Measurements from ENCODE around the gene REST.
"Not testable (repeated sequence)": the region's sequence is repeated elsewhere in the genome, so short reads cannot be mapped to it uniquely, and the experiment has no call there.

The REST gene, protein sequence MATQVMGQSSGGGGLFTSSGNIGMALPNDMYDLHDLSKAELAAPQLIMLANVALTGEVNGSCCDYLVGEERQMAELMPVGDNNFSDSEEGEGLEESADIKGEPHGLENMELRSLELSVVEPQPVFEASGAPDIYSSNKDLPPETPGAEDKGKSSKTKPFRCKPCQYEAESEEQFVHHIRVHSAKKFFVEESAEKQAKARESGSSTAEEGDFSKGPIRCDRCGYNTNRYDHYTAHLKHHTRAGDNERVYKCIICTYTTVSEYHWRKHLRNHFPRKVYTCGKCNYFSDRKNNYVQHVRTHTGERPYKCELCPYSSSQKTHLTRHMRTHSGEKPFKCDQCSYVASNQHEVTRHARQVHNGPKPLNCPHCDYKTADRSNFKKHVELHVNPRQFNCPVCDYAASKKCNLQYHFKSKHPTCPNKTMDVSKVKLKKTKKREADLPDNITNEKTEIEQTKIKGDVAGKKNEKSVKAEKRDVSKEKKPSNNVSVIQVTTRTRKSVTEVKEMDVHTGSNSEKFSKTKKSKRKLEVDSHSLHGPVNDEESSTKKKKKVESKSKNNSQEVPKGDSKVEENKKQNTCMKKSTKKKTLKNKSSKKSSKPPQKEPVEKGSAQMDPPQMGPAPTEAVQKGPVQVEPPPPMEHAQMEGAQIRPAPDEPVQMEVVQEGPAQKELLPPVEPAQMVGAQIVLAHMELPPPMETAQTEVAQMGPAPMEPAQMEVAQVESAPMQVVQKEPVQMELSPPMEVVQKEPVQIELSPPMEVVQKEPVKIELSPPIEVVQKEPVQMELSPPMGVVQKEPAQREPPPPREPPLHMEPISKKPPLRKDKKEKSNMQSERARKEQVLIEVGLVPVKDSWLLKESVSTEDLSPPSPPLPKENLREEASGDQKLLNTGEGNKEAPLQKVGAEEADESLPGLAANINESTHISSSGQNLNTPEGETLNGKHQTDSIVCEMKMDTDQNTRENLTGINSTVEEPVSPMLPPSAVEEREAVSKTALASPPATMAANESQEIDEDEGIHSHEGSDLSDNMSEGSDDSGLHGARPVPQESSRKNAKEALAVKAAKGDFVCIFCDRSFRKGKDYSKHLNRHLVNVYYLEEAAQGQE

DNA sequence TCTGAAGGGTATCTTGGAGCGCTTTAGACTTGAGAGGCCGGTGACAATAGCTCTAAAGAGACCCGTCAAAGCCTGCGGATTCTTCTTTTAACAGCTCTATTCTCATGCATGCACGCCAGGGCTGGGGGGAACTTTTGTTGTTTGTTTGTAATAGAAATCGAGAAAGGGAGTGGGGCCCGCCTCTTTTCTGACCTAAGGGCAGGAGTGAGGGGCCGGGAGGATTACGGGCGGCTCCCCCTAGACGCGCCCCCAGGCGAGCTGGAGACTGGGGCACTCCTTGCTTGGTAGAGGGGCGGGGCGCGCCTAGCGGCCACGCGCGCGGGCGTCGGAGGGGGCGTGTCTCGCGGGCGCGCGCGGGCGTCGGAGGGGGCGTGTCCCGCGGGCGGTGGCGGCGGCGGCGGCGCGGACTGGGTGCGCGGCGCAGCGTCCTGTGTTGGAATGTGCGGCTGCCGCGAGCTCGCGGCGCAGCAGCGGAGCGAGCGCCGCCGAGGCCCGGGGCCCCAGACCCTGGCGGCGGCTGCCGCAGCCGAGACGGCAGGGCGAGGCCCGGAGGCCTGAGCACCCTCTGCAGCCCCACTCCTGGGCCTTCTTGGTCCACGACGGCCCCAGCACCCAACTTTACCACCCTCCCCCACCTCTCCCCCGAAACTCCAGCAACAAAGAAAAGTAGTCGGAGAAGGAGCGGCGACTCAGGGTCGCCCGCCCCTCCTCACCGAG, at the start of gene REST:
REST (plus strand) TSS at position 412 of the 717 bp plus-strand sequence. CDS start 2,739 bp downstream, outside the sequence.
- peak; percentile 67 for DNase-seq (ENCODE audit: low read depth, low spot score)

DNA sequence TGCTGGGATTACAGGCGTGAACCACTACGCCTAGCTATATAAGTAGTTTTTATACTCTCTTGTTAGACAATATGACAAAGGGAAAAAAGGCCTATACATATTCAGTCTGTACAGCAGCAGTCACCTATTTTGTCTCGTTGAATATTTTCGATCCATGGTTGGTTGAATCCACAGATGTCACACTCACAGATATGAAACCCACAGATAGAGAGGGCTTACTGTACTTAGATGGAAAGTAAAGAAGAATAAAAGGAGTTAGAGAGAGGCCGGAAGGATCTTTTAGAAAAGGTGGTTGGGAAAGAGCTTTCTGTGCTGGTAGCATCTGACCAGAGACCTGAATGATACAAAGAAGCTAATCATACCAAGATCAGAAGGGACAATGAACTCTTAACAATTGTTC, 47.9 kb upstream of the REST start:
- no peak for DNase-seq (ENCODE audit: low read depth, low spot score)

DNA sequence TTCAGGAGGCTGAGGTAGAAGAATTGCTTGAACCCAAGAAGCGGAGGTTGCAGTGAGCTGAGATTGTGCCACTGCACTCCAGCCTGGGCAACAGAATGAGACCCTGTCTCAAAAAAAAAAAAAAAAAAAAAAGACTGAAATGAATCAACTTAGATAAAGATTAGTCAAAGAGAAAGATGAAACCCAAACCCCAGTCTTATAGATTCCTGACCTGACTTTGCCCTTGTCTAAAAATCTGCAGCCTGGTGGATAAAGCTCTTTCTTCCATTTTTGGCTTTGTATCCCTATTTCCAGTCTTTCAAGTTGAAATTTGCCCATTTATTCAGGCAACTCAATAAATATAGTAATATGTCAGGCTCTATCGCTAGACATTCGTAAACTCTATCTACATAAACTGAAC, 46.9 kb upstream of the REST start:
- DNase-seq (ENCODE audit: low read depth, low spot score) = no peak

DNA sequence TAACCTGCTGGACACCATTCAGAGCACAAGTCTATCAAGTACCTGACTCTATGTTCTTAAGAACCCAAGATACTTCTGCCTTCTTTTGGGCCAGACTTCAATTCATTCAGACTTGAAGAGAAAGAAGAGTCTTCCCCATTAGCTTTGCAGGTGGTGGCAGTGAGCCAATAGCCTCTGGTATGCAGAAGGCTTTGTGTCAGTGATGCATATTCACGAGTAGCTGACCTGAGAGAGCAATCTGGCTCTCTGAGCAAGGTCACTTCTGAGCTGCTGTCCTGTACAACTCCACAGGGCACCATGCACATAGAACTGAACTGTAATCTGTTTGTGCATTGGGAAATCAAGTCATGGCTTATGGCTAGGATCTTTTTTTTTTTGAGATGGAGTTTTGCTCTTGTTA, 46.3 kb upstream of the REST start:
- no peak for DNase-seq (ENCODE audit: low read depth, low spot score)

DNA sequence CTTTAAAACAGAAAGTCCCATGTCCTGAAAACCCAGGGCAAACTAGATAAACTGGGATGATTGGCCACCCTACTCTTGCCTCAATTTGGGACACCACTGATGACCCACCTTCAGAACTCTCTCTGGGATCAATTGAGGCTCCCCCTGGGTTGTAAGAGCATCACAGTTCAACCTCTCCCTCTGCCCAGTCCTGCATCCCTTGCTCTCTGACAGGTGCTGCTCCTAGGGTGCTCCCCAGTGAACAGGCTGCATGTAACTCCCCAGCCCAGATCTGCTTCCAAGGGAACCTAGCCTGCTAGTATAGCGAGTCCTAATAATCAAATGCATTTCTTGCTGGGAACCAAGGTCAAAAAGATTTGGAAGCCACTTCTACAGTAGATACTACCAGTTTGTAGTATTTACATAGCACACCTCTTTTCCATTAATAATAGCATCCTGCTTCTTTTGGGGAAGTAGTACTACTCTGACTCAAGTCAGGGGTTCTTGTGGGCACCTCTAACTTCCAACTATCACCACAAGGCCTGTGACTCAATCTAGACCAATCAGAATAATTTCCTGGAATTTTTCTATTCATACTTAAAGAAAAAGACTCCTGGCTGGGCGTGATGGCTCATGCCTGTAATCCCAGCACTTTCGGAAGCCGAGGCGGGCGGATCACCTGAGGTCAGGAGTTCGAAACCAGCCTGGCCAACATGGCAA, 44.1 kb upstream of the REST start:
- DNase-seq (ENCODE audit: low read depth, low spot score) = no peak

DNA sequence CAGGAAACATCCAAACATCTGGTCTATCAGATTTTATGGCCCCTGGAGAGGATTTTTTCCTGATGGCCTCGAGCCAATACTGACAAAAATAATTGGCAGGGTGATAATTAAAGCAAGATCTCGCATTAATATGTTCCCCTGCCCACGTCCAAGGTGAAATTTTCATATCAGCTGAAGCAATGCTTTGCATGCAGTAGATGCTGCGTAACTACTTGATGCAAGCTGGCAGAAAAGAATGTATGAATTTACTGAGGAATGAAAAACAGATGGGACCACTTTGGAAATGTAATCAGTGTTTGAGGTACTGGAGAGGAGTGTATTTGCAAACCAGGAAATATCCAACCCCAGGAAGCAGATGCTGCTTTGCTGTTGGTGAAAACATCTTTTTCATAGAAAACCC, 36.8 kb upstream of the REST start:
- no peak for DNase-seq (ENCODE audit: low read depth, low spot score)

DNA sequence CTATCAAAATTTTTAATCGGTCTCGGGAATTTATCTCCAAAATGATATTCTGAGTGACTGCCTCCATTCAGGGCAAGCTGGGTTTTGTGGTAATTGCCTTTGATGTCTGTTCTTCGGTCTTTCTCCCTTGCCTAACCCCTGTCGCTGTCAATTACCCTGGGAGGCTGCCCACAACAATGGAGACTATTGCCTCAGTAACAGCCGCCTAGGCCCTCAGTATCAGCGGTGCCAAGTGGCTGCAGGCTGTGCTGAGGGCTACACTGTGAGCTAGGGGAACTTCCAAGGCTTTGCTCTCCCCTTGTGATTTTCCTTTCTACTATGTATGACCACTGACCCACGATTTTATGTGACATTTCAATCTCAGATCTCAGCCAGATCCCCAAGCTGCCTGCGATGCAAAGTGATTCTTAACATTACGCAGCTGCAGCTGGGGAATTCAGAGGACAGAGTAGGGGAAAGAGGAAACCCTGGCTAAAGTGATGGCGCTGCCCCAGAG, 36.3 kb upstream of the REST start:
- DNase-seq (ENCODE audit: low read depth, low spot score) = no peak

DNA sequence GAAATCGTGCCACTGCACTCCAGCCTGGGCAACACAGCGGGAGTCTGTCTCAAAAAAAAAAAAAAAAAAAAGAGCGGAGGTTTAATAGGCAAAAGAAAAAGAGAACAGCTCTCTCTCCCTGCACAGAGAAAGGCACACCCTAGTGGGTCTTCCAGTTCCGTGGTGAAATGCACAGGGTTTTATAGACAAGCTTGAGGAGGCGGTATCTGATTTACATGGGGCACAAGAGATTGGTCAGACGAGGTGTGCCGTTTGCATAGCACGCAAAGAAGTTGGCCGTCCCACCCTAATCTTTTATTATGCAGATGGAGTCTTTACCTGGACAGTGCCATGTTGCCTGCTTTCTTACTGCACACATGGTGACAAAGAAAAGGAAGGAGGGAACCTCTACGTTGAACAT, 33.5 kb upstream of the REST start:
- DNase-seq (ENCODE audit: low read depth, low spot score) = no peak

DNA sequence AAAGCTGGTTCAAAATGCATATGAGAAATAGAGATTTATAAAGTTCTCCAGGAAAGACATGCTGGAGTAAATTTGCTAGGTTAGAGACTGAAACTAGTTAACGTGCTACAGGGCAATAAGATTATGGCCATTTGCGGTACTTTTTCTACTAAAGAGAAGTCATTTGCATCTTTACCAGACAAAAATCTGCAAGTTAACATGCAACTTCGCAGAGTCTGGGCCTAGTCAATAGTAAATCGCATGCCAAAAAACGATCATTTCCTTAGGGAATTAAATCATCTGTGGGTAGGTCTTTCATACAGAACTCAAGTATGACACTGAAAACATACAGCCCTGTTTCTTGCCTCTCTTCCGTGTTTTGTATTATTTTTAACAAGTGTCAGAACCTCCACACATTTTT, 32.8 kb upstream of the REST start:
- no peak for DNase-seq (ENCODE audit: low read depth, low spot score)

DNA sequence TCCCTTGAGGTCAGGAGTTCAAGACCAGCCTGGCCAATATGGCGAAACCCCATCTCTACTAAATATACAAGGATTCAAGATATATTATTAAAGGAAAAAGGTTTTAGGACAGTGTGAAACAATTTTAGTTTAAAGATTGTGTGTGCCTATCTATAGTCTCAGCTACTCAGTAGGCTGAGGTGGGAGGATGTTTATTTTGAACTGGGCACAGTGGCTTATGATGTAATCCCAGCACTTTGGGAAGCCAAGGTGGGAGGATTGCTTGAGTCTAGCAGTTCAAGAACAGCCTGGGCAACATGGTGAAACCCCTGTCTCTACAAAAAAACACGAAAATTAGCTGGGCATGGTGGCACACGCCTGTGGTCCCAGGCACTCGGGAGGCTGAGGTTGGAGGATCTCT, 31.4 kb upstream of the REST start:
- no peak for DNase-seq (ENCODE audit: low read depth, low spot score)

DNA sequence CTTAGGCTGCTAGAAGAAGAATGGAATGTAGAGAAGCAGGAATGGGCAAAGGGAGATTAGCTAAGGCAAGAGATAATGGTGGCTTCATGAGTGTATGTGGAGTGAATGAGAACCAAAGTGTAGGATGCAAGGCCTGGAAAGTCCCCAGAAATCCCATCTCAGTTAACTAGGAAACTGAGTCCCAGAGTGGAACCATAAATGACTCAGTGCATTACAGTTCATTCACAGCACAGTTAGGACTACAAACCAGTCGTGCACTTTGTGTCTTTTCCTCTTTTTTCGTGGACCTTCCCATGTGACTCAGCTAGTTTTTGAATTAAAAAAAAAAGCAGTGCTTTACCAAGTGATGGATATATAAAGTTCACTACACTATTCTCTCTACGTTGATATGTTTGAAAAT, 27.7 kb upstream of the REST start:
- DNase-seq (ENCODE audit: low read depth, low spot score) = no peak

DNA sequence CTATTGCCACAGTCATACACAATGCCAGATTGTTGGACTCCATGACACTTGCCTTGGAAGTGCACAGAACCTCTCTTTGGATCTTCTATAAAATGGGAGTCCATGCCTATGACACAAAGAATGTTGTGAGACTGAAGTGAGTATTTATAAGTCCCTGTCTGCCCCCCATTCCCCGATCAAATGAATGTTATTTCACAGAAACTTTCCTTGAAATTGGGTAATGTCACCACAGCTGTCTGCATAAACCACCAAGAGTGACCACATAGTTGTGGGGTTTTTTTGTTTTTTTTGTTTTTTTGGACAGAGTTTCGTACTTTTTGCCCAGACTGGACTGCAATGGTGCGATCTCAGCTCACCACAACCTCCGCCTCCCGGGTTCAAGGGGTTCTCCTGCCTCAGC, 27.1 kb upstream of the REST start:
- DNase-seq (ENCODE audit: low read depth, low spot score) = no peak

DNA sequence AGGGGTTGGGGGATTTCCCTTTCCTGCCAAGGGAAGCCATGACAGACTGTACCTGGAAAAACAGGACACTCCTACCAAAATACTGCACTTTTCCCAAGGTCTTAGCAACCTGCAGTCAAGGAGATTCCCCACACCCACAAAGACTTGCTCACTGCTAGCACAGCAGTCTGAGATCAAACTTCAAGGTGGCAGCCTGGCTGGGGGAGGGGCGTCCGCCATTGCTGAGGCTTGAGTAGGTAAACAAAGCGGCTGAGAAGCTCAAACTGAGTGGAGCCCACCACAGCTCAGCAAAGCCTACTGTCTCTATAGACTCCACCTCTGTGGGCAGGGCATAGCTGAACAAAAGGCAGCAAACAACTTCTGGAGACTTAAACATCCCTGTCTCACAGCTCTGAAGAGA, 23.2 kb upstream of the REST start:
- not testable (repeated sequence) for DNase-seq (ENCODE audit: low read depth, low spot score)

DNA sequence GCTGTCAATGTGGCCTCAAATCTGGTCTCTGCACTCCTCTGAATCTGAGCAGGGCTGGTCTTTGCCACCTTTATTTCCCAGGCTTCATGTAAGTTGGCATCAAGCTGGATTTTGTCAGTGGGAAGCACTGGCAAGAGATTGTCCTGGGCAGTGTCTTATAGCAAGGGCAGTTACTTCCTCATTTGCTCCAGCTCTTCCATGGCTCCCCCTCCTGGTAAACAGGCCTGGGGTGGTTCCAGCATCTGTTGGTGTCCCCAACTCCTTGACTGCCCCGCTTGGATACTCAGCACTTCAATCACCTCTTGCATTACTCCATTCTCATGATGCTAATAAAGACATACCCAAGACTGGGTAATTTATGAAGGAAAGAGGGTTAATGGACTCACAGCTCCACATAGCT, 15.0 kb upstream of the REST start:
- DNase-seq (ENCODE audit: low read depth, low spot score) = no peak

DNA sequence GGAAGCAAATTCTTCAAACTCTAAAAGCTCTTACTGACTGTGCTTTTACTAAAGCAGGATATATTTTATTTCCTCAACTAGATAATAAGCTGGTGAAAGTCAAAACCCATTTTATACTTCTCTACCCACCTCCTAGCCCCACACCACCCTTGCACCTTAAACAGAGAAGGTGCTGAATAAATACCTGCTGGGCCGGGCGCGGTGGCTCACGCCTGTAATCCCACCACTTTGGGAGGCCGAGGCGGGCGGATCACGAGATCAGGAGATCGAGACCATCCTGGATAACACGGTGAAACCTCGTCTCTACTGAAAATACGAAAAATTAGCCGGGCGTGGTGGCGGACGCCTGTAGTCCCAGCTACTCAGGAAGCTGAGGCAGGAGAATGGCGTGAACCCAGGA, 9.9 kb upstream of the REST start:
- not testable (repeated sequence) for DNase-seq (ENCODE audit: low read depth, low spot score)

DNA sequence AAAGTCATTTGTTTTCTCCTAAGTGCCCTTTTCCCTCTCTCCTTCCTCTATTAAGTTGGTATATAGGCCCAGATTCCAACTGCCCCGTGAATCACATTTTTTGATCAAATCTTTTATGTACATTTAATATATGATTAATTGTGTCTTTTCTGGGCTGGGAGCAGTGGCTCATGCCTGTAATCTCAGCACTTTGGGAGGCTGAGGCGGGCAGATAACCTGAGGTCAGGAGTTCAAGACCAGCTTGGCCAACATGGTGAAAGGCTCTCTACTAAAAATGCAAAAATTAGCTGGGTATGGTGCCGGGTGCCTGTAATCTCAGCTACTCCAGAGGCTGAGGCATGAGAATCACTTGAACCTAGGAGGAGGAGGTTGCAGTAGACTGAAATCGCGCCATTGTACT, 7.5 kb upstream of the REST start:
- DNase-seq (ENCODE audit: low read depth, low spot score) = not testable (repeated sequence)

DNA sequence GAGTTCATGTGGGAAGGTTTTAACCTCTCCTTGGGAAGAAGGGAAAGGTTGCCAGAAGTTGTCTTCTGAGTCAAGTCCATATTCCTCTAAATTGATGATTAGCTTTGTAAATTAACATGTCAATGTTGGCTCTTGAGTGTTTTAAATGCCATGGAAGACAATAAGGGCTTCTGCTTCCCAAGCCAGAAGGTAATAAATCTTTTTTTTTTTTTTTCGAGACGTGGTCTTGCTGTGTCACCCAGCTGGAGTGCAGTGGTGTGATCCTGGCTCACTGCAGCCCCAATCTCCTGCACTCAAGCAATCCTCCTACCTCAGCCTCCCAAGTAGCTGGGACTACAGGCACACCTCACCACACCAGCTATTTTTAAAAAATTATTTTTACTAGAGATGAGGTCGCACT, 5.0 kb upstream of the REST start:
- no peak for DNase-seq (ENCODE audit: low read depth, low spot score)

DNA sequence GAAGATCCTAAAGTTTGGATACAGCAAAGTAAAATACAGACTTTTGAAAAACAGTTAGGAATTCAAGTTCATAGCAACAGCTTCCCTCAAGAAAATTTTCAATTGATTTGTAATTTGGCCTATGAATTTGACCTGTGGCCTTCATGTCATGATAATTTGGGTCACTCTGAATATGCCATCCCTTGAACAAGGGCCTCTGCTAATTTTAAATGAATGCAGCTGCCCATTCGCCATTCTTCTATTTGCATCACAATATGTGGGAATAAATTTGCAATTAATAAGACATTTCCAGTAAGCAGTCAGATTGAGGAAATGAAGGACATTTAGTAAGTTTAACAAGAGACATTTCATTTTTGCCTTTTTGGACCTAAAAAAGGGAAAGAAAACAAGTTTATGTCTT, 1.9 kb upstream of the REST start:
- no peak for DNase-seq (ENCODE audit: low read depth, low spot score)

DNA sequence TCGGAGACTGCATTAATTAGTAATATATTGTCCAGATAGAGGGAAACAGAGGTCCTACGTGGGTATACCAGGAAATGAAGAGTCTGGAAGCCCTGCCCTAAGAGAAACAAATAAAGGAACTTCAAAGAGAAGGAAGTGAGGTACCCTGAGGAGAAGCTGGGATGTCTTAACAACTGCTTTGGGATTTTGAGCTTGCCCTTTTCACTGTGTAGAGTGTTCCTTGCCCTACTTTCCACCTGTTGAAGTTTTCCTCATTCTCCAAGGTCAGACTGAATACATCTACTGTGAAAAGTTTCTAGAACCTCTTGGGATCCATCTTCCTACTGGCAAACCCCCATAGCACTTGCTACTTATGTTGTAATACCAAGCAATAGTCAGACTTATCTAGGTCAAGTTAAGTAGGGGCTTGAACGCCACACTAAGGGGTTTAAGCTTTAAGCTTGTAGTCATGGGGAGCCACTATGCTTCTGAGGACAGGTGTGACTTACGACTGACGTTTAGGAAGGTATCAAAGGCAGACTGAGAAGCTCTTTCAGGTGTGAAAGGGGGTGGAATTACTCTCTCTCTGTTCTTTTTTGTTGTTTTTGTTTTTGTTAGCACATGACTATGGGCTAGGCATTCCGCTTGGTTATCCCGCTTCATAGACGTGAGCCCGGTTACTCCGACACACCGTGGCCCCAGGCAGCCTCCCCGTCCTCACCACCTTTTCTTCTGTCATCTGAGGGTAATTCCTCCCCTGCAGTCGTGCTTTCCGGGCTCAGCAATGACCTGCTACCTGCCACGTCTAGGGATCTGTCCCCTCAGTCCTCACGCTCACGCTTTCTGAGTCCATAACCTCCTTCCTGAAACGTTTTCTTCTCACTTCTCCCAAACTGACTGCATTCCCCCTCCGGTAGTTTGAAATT, 959 bp upstream of the REST start:
- DNase-seq (ENCODE audit: low read depth, low spot score) = no peak

All from activated CD4-positive, CD25-positive, alpha-beta regulatory T cell treated with anti-CD3 and anti-CD28 coated beads, Interleukin-2, amount 50 U/mL, for 16 hours (primary cell).